ENCODE measurements around the gene SAA2.
"Not testable (repeated sequence)": the region's sequence is repeated elsewhere in the genome, so short reads cannot be mapped to it uniquely, and the experiment has no call there.

The SAA2 gene

GRCh38 chr11:18265949-18266348 lies 17.5 kb upstream of the SAA2 start, which contains the start of gene SAA1:
Gene SAA1 (plus strand): TSS chr11:18266264. CDS start chr11:18266888, 624 bp downstream.
- no peak within 1 kb of the TSS for H3K4me3 ChIP-seq (ENCODE audit: low read depth, low read length)
- TF ChIP-seq CTCF (IDR thresholded peaks at IDR 0.05; ENCODE audit: low read depth, low read length, missing control alignments), result no peak
- no peaks in the 10 kb centered on the region for H3K27me3 ChIP-seq (replicated peaks)
- no peak within 1 kb of the TSS for H3K27ac ChIP-seq
- no peak for DNase-seq
- H3K36me3 ChIP-seq (replicated peaks), result no peaks in the 10 kb centered on the region
- in situ Hi-C loops (cut with HindIII; ENCODE audit: low pct_ligation_motif_present, low sequenced_read_pairs), result no loop called here

DNA sequence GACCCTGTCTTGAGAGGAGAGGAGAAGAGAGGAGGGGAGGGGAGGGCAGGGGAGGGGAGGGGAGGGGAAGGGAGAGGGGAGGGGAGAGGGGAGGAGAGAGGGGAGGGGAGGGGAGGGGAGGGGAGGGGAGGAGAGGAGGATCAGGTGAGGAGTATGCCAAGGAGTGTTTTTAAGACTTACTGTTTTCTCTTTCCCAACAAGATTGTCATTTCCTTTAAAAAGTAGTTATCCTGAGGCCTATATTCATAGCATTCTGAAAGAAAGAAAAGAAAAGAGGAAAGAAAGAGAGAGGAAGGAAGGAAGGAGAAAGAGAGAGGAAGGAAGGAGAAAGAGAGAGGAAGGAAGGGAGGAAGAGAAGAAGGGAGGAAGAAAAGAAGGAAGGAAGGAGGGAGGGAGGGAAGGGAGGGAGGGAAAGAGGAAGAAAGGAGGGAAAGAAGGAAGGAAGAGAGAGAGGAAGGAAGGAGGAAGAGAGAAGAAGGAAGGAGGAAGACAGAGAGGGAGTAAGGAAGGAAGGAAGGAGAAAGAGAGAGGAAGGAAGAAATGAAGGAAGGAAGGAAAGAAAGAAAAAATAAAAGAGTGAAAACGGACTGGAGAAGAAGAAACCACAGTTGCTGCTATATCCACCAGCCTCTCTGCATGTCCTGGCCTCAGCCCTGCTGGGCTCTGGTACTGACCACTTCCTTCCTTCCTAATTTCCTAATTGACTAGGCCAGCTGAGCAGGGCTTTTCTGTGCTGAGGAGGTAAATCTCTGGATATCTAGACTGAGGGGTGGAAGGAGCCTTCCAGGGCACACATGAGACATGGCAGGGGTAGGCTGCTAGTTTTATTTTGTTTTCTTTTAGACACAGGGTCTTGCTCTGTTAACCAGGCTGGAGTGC lies 16.4 kb upstream of the SAA2 start:
- no peak for DNase-seq
- no peak for TF ChIP-seq CTCF (IDR thresholded peaks at IDR 0.05; ENCODE audit: low read depth, low read length, missing control alignments)
- H3K4me3 ChIP-seq (ENCODE audit: low read depth, low read length), result no peak overlapping the region
- H3K27me3 ChIP-seq (replicated peaks), result no peaks in the 10 kb centered on the region
- no peak overlapping the region for H3K27ac ChIP-seq
- no peaks in the 10 kb centered on the region for H3K36me3 ChIP-seq (replicated peaks)
- in situ Hi-C loops (cut with HindIII; ENCODE audit: low pct_ligation_motif_present, low sequenced_read_pairs), result no loop called here

GRCh38 chr11:18264035-18264434 lies 15.6 kb upstream of the SAA2 start:
- no peaks in the 10 kb centered on the region for H3K27me3 ChIP-seq (replicated peaks)
- TF ChIP-seq CTCF (IDR thresholded peaks at IDR 0.05; ENCODE audit: low read depth, low read length, missing control alignments), result no peak
- no peak overlapping the region for H3K4me3 ChIP-seq (ENCODE audit: low read depth, low read length)
- H3K36me3 ChIP-seq (replicated peaks), result no peaks in the 10 kb centered on the region
- H3K27ac ChIP-seq, result no peak overlapping the region
- in situ Hi-C loops (cut with HindIII; ENCODE audit: low pct_ligation_motif_present, low sequenced_read_pairs), result no loop called here
- DNase-seq, result no peak

DNA sequence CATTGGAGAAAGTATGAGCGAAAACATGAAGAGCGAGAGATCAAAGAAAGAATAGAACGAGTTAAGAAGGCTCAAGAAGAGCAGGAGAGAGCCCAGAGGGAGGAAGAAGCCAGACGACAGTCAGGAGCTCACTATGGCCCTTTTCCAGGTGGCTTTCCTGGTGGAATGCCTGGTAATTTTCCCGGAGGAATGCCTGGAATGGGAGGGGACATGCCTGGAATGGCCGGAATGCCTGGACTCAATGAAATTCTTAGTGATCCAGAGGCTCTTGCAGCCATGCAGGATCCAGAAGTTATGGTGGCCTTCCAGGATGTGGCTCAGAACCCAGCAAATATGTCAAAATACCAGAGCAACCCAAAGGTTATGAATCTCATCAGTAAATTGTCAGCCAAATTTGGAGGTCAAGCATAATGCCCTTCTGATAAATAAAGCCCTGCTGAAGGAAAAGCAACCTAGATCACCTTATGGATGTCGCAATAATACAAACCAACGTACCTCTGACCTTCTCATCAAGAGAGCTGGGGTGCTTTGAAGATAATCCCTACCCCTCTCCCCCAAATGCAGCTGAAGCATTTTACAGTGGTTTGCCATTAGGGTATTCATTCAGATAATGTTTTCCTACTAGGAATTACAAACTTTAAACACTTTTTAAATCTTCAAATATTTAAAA lies 14.3 kb upstream of the SAA2 start:
- H3K36me3 ChIP-seq (replicated peaks); H3K4me3 ChIP-seq (ENCODE audit: low read depth, low read length); H3K27me3 ChIP-seq (replicated peaks); DNase-seq; in situ Hi-C loops (cut with HindIII; ENCODE audit: low pct_ligation_motif_present, low sequenced_read_pairs); H3K27ac ChIP-seq: not testable (repeated sequence)

DNA sequence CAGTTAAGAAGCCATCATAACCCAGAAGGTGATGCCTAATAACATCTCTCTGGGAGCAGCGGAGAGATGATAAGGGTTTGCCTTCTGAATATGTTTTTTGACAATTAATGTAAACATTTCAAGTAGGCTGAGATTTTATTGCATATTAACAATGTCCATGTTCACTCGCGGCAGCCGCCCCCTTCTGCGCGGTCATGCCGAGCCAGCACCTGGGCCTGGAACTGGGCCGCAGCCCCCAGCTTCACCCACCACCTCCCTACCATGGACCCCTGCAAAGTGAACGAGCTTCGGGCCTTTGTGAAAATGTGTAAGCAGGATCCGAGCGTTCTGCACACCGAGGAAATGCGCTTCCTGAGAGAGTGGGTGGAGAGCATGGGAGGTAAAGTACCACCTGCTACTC lies 13.3 kb upstream of the SAA2 start:
- DNase-seq, result no peak
- no peak overlapping the region for H3K27ac ChIP-seq
- no peak for TF ChIP-seq CTCF (IDR thresholded peaks at IDR 0.05; ENCODE audit: low read depth, low read length, missing control alignments)
- H3K36me3 ChIP-seq (replicated peaks), result no peaks in the 10 kb centered on the region
- no peaks in the 10 kb centered on the region for H3K27me3 ChIP-seq (replicated peaks)
- no peak overlapping the region for H3K4me3 ChIP-seq (ENCODE audit: low read depth, low read length)
- in situ Hi-C loops (cut with HindIII; ENCODE audit: low pct_ligation_motif_present, low sequenced_read_pairs), result no loop called here

DNA sequence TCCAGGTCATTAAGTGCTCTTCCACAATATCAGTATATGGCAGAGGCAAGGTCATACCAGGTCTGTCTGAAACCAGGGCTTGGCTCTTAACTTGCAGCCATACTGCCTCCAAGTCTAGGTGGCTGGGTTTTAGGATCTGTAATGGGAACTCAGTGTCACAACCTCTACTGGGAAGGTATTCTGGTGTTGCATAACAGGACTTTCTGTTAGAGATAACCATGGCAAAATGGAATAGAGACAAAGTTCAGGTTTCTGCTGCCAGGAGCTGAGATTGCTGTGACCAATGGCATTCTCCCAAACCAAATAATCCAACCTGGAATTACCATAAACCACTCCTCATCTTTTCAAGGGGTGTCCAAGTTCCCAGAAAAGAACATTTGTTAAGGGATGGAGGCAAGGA lies 10.8 kb upstream of the SAA2 start:
- Histone ChIP-seq H3K4me3 (ENCODE audit: low read depth, low read length) (no peak overlapping the region), H3K27ac (no peak overlapping the region), H3K27me3 (replicated peaks) (no peaks in the 10 kb centered on the region), H3K36me3 (replicated peaks) (no peaks in the 10 kb centered on the region)
- DNase-seq, result no peak
- in situ Hi-C loops (cut with HindIII; ENCODE audit: low pct_ligation_motif_present, low sequenced_read_pairs), result no loop called here
- no peak for TF ChIP-seq CTCF (IDR thresholded peaks at IDR 0.05; ENCODE audit: low read depth, low read length, missing control alignments)
